ENCODE data around the gene C16orf89.

C16orf89 gene

DNA sequence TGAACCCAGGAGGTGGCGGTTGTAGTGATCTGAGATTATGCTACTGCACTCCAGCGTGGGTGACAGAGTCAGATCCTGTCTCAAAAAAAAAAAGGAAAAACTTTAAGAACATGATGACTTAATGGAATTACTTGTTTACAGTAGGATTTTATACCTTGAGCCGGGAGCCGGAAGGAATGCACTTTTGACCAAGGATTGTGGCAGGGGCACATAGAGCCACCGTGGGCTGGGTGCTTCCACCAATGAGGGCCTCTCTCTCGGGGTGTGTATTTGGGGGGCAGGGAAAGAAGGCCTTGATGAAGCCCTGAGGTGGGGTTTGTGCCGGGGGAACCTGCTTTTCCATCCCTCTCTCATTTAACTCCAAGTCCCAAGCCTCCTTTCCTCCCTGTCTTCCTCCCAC is 25.3 kb downstream of the C16orf89 start:
- no peak for DNase-seq (ENCODE audit: extremely low read depth, insufficient read length)
- no peaks in the 10 kb centered on the region for H3K27me3 ChIP-seq (replicated peaks; ENCODE audit: control insufficient read depth, insufficient read depth, low read length)
- H3K4me3 ChIP-seq (replicated peaks; ENCODE audit: low read depth, low read length) = no peak overlapping the region
- no peaks in the 10 kb centered on the region for H3K36me3 ChIP-seq (ENCODE audit: control insufficient read depth, insufficient read depth, low read length)
- TF ChIP-seq, protein P1, sequence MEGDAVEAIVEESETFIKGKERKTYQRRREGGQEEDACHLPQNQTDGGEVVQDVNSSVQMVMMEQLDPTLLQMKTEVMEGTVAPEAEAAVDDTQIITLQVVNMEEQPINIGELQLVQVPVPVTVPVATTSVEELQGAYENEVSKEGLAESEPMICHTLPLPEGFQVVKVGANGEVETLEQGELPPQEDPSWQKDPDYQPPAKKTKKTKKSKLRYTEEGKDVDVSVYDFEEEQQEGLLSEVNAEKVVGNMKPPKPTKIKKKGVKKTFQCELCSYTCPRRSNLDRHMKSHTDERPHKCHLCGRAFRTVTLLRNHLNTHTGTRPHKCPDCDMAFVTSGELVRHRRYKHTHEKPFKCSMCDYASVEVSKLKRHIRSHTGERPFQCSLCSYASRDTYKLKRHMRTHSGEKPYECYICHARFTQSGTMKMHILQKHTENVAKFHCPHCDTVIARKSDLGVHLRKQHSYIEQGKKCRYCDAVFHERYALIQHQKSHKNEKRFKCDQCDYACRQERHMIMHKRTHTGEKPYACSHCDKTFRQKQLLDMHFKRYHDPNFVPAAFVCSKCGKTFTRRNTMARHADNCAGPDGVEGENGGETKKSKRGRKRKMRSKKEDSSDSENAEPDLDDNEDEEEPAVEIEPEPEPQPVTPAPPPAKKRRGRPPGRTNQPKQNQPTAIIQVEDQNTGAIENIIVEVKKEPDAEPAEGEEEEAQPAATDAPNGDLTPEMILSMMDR (IDR thresholded peaks at IDR 0.05; ENCODE audit: insufficient read depth, low read length, poor library complexity, severe bottlenecking) = no peak

DNA sequence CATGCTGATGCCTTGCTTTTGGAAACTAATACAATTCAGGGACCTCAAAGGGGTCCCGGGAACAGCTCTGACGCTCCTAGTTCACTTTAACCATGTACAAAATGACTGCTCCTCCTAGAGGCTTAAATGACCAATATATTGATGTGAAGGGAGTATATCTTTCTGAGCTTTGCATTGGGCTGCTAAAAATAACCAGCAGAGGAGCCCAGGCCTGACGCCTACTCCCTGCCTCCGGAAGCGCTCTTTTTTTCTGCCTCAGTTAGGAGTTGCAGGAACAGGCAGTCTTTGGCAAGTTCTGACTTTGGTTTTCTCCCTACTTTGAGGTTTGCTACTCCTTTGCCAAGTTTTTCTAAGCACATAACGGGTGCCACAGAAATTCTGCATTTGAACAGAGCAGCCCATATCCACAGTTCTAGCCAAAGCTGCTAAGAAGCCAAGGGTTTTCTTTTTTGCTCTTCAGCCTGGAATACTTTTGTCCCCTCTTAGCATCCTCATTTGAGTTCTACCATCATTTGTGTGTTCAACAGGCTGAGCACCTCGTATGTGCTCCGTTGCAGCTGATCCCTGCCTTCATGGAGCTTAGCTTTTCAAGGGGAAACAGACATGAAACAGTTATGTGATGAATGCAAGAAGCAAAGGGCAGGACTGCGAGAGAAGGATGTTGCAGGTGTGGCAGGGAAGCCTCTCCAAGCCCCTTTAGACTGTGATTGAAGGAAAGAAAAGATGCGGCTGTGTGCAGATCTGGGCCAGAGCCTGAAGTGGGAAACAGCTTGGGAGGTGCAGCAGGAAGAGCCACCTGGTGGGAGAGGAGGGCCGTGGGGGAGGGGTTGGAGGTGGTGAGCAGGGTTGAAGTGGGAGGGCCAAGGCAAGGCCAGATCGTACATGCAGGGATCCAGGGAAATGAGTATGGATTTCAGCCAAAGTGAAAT is 29.3 kb downstream of the C16orf89 start:
- H3K36me3 ChIP-seq (ENCODE audit: control insufficient read depth, insufficient read depth, low read length) = no peaks in the 10 kb centered on the region
- DNase-seq (ENCODE audit: extremely low read depth, insufficient read length) = no peak
- H3K4me3 ChIP-seq (replicated peaks; ENCODE audit: low read depth, low read length) = no peak overlapping the region
- H3K27me3 ChIP-seq (replicated peaks; ENCODE audit: control insufficient read depth, insufficient read depth, low read length) = no peaks in the 10 kb centered on the region
- TF ChIP-seq, protein P1 (IDR thresholded peaks at IDR 0.05; ENCODE audit: insufficient read depth, low read length, poor library complexity, severe bottlenecking) = no peak

DNA sequence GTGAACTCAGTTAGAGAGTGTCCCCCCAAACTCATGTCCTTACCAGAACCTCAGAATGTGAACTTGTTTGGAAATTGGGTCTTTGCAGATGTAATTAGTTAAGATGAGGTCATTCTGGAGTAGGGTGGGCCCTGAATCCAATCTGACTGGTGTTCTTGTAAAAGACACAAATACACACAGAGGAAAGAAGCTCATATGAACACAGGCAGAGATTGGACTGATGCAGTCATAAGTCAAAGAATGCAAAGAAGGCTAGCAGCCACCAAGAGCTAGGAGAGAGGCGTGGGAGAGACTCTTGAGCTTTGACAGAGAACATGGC is 29.9 kb downstream of the C16orf89 start:
- DNase-seq (ENCODE audit: extremely low read depth, insufficient read length) = no peak
- TF ChIP-seq, protein P1 (IDR thresholded peaks at IDR 0.05; ENCODE audit: insufficient read depth, low read length, poor library complexity, severe bottlenecking) = no peak

DNA sequence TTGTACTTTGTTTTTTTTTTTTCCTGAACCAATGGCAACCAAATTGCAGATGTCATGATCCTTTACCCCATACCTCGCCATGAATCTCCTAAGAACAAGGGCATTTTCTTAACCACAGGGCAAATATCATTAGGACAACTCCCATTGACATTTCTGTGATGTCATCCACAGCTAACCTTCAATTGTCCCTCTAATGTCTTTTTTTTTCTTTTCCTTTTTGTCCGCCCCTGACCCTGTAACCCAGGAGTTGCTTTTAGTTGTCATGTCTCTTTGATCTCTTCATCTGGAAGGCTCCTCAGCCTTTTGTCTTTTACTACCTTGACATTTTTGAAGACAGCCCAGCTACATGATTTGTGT is 31.6 kb downstream of the C16orf89 start:
- DNase-seq (ENCODE audit: extremely low read depth, insufficient read length) = no peak
- Histone ChIP-seq H3K27me3 (replicated peaks; ENCODE audit: control insufficient read depth, insufficient read depth, low read length) (no peaks in the 10 kb centered on the region), H3K4me3 (replicated peaks; ENCODE audit: low read depth, low read length) (peak overlapping the region; percentile 94), H3K36me3 (ENCODE audit: control insufficient read depth, insufficient read depth, low read length) (no peaks in the 10 kb centered on the region; the same call in 1 of the 2 replicates)
- TF ChIP-seq, protein P1 (IDR thresholded peaks at IDR 0.05; ENCODE audit: insufficient read depth, low read length, poor library complexity, severe bottlenecking) = no peak

More for the DNA sequence above, 29.9 kb downstream of the C16orf89 start:
- Histone ChIP-seq H3K4me3 (replicated peaks; ENCODE audit: low read depth, low read length) (no peak overlapping the region), H3K27me3 (replicated peaks; ENCODE audit: control insufficient read depth, insufficient read depth, low read length) (no peaks in the 10 kb centered on the region), H3K36me3 (ENCODE audit: control insufficient read depth, insufficient read depth, low read length) (no peaks in the 10 kb centered on the region)

DNA sequence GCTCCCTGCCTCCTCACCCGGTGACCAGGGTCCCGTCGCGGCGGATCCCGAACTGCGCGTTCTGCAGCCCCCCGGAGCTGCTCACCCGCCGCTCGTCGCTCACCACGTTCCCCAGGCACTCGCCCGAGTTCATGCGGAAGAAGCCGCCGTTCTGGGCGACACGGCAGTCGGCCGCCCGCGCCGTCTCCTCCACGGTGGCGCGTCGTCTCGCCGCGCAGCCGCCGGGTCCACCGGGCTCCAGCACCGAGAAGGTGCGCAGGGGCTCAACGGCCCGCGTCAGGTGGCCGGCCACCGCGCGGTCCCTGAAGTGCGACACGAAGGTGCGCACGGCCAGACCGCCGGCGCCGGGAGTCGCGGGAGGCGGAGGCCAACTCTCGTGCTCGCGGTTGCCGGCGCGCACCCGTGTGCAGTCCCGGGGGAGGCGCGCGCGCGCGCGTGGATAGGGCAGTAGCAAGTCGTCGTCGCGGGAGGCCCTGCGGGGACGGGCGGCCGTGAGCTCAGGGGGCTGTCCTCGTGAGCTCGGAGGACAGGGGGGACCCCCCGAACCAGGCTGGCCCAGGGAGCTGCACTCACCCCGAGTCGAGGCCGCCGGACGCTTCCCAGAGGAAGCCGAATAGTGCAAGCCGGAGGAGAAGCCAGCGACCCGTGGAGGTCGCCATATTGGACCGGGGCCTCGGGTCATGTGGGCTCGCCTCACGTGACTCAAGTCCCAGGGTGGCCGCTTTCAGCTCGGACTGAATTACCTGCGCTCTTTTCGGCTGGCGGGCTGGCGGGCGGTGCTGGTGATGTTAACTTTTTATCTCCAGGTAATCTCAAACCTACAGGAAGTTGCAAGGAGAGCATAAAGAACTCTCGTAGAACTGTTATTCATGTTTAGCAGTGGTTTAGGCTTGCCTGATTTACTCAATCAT is 32.2 kb downstream of the C16orf89 start, which contains the start of gene NAGPA:
TSS of gene NAGPA (minus strand) at position 680 of the 911 bp plus-strand sequence. CDS start at position 659, 21 bp downstream.
- TF ChIP-seq, protein P1 (IDR thresholded peaks at IDR 0.05; ENCODE audit: insufficient read depth, low read length, poor library complexity, severe bottlenecking) = no peak
- Histone ChIP-seq H3K36me3 (ENCODE audit: control insufficient read depth, insufficient read depth, low read length) (no peaks in the 10 kb centered on the region; the same call in 1 of the 2 replicates), H3K4me3 (replicated peaks; ENCODE audit: low read depth, low read length) (peak within 1 kb of the TSS; percentile 94), H3K27me3 (replicated peaks; ENCODE audit: control insufficient read depth, insufficient read depth, low read length) (no peaks in the 10 kb centered on the region)
- DNase-seq (ENCODE audit: extremely low read depth, insufficient read length) = peak; percentile 84
